AG09309 (cell line): Measurements from ENCODE around the gene CLEC17A.
"Not testable (repeated sequence)": the region's sequence is repeated elsewhere in the genome, so short reads cannot be mapped to it uniquely, and the experiment has no call there.

Experiments used
- DNase-seq: peaks from one replicate; pipeline ENCODE4 v3.0.0-alpha.2; 2010; ENCODE audit warnings: low read depth
- H3K4me3 ChIP-seq: 2 replicates; pipeline ENCODE4 v1.5.1; 2011; ENCODE audit warnings: mild to moderate bottlenecking, low read depth, low read length, moderate library complexity; ENCODE audit not compliant: control insufficient read depth
- CTCF ChIP-seq: IDR thresholded peaks from 2 replicates; pipeline ENCODE4 v1.5.1; 2011; ENCODE audit warnings: mild to moderate bottlenecking, low read depth, low read length, inconsistent platforms; ENCODE audit not compliant: insufficient read depth, control insufficient read depth; ENCODE audit errors: missing control alignments

CLEC17A gene

GRCh38 chr19:14595558-14595957 is 12.7 kb downstream of the CLEC17A start:
- no peak for TF ChIP-seq CTCF
- no peak for DNase-seq
- no peak overlapping the region for H3K4me3 ChIP-seq

GRCh38 chr19:14599548-14600147 is 16.8 kb downstream of the CLEC17A start:
- no peak for DNase-seq
- no peak for TF ChIP-seq CTCF
- no peak overlapping the region for H3K4me3 ChIP-seq

- TF ChIP-seq CTCF = no peak
- H3K4me3 ChIP-seq = no peak overlapping the region
- no peak for DNase-seq
These were observed 21.1 kb downstream of the CLEC17A start for GRCh38 chr19:14603990-14604387.

GRCh38 chr19:14606627-14607026 is 23.7 kb downstream of the CLEC17A start:
- H3K4me3 ChIP-seq = no peak overlapping the region
- DNase-seq = no peak
- no peak for TF ChIP-seq CTCF

- TF ChIP-seq CTCF = no peak
- no peak for DNase-seq
- H3K4me3 ChIP-seq = no peak overlapping the region
These were observed 28.2 kb downstream of the CLEC17A start for GRCh38 chr19:14611051-14611450.

GRCh38 chr19:14612242-14612641 is 29.4 kb downstream of the CLEC17A start:
- not testable (repeated sequence) for H3K4me3 ChIP-seq, DNase-seq

- TF ChIP-seq CTCF = no peak
- H3K4me3 ChIP-seq = no peak overlapping the region
- DNase-seq = no peak
These were observed 29.8 kb downstream of the CLEC17A start for GRCh38 chr19:14612657-14613056.

GRCh38 chr19:14613399-14614098 is 30.7 kb downstream of the CLEC17A start:
- H3K4me3 ChIP-seq = not testable (repeated sequence)

More at GRCh38 chr19:14613399-14614098, 30.7 kb downstream of the CLEC17A start:
- DNase-seq = not testable (repeated sequence)
